Activated CD8-positive, alpha-beta memory T cell treated with anti-CD3 and anti-CD28 coated beads, Interleukin-2, amount 50 U/mL, for 24 hours (primary cell): ENCODE data around the gene PTPRD.

Experiments used
- DNase-seq: peaks from one replicate; pipeline ENCODE4 v3.0.0-alpha.2; 2020; ENCODE audit errors: extremely low read depth

Gene PTPRD

DNA sequence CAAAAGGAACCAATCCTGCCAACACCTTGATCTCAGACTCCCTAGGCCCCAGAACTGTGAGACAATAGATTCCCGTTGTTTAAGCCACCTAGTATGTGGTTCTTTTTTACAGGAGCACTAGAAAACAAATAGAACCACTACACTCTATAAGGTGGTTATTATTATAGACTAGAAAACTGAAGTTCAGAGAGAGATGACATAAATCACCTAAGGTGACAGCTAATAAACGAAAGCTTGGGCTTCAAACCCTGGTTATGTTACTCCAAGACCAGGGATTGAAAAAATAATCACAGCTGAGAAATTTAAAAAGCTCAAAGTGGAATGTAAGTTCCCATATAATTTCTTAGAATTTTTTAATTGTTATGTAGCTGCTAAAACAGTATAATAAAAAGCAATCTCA lies 2097.1 kb downstream of the PTPRD start:
- no peak for DNase-seq

- DNase-seq, result no peak
Measured at GRCh38 chr9:8514760-8515159, 2098.0 kb downstream of the PTPRD start.

GRCh38 chr9:8508671-8509290 lies 2104.0 kb downstream of the PTPRD start:
- no peak for DNase-seq

- no peak for DNase-seq
Measured at GRCh38 chr9:8494571-8494970, 2118.2 kb downstream of the PTPRD start.

DNA sequence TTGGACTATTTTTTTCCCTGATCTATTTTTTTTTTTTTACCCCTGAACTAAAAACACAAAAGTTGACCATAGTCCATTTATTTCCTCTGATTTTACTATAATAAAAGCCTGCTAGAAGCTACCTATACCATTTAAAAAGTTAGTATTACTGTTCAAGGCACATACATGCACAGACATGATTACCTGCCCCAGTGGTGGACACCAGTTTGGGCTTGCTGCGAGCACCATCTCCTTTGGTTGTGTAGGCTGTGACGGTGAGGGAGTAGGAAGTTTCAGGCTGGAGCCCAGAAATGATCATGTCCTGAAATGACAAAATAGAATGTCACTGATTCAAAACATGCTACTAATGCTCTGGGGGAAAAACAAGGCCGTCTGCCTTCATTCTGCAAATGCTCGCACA lies 2120.1 kb downstream of the PTPRD start:
- no peak for DNase-seq

GRCh38 chr9:8492024-8492423 lies 2120.8 kb downstream of the PTPRD start:
- DNase-seq, result no peak

DNA sequence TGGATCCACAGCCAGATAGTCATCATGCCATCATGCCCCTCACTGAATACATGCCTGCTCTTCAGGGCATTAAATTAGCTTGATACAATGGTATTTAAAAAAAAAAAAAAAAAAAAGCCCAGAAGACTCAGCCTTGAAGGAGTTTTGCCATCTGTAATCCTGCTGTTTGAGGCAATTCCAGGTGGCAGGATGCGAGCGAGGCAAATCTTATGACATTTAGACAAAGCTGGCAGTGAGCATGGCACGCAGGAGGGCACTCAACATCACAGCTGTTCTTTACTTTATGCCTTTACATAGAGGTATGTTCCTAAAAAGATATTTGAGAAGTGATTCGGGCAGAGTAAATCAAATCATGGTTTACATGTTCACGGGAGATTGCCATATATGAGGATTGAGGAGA lies 2121.2 kb downstream of the PTPRD start:
- DNase-seq, result no peak

- no peak for DNase-seq
Measured at GRCh38 chr9:8489835-8490234, 2123.0 kb downstream of the PTPRD start.

GRCh38 chr9:8486095-8486494 lies 2126.7 kb downstream of the PTPRD start:
- DNase-seq, result no peak

DNA sequence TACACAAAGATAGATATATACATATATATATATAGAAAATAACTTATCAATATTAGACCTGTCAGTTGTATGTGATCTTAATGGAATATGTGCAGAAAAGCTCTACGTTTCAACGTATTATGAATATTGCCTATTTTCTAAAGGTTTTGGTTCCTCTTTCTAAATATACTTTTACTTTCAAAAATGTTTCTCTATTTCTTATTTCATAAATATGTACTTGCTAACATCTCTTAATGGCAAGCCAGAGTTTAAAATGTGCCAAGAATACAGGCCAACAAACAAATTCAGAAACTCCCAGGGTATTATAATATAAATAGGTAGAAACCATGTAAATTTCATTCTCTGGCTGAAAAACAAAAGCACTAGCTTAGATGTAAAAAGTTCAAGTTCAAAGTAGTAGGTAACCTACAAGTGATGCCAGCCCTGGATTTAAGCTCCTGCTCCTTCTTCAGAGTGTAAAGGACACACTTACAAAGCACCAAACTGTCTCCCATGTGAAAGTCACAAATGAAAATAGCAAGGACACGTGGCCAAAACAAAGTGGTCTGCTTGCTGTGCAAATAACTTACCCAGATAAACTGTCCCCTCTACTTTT lies 2128.1 kb downstream of the PTPRD start:
- DNase-seq, result no peak

DNA sequence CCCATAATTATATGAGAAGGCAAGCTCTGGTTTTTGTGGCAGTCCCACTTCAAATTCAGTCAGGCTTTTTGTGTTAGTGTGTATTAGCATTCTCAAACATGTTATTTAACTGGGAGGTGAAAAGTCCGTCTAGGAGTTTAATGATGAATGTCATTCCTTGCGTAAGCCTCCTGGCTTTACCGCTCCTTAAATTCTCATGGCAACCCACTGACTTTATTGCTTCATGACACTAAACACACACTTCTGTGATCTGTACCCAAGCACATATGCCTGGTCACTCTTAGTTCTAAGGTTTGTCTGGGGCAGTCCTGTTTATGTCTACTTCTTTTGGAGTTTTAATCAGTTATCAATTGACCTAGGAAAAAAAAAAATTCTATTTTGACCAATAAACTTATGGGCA lies 2135.4 kb downstream of the PTPRD start:
- DNase-seq, result no peak

DNA sequence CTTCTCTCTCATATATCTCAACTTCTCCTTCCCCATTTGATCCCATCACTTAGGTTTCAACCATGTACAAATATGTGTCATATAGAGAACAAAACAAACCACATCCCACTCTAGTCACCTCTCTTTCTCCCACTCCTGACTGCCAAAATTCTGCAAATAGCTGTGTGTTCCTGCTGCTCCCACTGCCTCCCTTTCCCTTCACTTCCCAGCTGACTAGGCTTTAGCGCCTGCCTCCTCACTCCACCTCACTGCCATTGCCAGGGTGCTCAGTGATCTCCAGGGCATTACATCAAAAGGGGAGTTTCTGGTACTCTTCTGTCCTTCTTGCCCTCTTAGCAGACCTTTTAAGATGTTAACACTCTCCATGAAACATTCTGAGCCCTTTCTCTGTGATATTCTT lies 2137.9 kb downstream of the PTPRD start:
- no peak for DNase-seq

- no peak for DNase-seq
Measured at GRCh38 chr9:8473244-8474020, 2139.4 kb downstream of the PTPRD start.

GRCh38 chr9:8468045-8468637 lies 2144.7 kb downstream of the PTPRD start:
- DNase-seq, result no peak

GRCh38 chr9:8457816-8458215 lies 2155.0 kb downstream of the PTPRD start:
- no peak for DNase-seq

DNA sequence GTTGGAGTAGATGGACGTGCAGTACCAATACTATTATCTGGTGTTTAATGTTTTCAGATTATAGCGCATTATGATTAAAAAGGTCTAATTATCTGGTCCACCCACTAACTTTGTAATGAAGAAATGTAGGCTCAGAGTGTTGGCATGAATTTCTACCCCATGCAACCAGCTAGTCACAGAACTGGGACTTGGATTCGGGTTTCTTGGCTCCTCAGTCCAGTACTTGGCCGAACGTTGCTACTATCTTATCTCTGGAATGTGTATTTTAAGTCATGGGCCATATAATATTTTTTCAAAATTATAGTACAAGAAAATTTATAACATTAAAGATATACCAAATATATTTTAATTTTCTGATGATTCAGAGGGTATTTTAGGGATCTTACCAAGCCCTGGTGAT lies 2155.7 kb downstream of the PTPRD start:
- DNase-seq, result no peak

- DNase-seq, result no peak
Measured at GRCh38 chr9:8456344-8456743, 2156.5 kb downstream of the PTPRD start.

DNA sequence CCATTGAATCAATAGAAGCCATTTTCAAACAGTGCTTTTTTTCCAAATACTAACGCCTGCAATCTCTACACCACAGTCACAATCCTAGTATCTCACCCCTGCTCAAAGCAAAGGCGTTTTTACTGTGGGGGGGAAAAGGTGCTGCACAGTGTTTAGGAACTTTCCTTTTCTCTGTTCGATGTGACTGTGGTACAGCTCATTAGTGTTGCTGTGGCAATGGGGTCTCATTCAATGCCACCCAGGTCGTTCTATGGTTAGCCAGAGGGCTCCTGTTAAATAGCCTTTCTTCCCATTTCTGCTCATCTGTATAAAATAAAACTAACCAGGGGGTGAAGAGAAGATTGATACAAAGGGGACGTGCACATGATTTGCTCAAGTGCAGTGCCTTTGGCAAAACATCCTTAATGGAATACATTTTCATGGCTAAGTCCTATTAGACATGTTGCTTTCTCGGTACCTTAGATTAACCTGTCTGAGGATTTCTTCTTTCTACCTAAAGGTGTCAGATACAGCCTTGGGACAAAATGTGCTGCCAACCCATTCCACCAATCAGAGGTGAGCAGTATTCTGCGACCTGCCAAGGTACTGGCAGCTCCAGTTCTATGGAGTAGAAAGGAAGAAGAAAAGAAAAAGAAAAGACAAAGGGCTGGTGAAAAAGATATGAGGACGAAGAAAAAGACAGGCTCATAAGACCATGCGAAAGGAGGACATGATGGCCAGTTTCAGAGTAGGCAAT lies 2161.8 kb downstream of the PTPRD start:
- DNase-seq, result no peak

- no peak for DNase-seq
Measured at GRCh38 chr9:8448226-8448625, 2164.6 kb downstream of the PTPRD start.

DNA sequence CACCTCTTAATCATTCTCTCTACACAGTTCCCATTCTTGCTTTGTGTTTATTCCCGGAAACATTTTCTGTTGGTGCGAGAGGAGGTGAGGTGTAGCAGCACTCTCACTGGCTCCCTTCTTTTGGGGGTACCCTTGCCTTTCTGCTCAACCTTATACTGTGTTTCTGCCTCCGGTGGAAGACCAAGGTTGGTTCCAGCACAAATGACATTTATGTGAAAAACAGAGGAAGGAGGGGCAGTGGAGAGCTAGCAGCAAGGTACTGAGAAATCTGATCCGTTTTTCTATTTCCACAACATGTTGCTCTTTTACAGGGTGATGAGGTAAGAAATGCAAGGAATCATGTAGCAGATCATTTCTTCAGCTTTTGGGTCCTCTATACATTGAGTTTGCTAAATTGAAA lies 2165.2 kb downstream of the PTPRD start:
- DNase-seq, result no peak

- no peak for DNase-seq
Measured at GRCh38 chr9:8437876-8438275, 2174.9 kb downstream of the PTPRD start.

GRCh38 chr9:8437259-8437658 lies 2175.5 kb downstream of the PTPRD start:
- DNase-seq, result no peak
